ENCODE data around the gene DVL1. TPM values are rescaled to one million over a fixed set of nuclear protein-coding genes. Genes with fewer than 3 reads are reported as not detected.

DVL1 gene
- total RNA-seq, 2 donors from 2014 or later, result 49.9 to 71.3 TPM

- intact Hi-C loops (cut with DNase I), result no loop called here
- Histone ChIP-seq H3K27ac (peak overlapping the region; percentile 81), H3K4me3 (peak overlapping the region; percentile 80), H3K27me3 (no peaks in the 10 kb centered on the region), H3K9ac (ENCODE audit: low read depth in 2 of 2, low read length in 2 of 2) (peak overlapping the region; percentile 65 to 90), H3K36me3 (no peaks in the 10 kb centered on the region), H3K4me1 (peaks cover 30% of the 10 kb centered on the region), H3K9me3 (no peaks in the 10 kb centered on the region)
- TF ChIP-seq CTCF (IDR thresholded peaks at IDR 0.05), result no peak
- DNase-seq, result peak; percentile 92
Observed at GRCh38 chr1:1305300-1306069, 43.7 kb downstream of the DVL1 start.

GRCh38 chr1:1304331-1305299, 44.6 kb downstream of the DVL1 start:
- Histone ChIP-seq H3K4me3 (peak overlapping the region; percentile 80), H3K9me3 (no peaks in the 10 kb centered on the region), H3K36me3 (no peaks in the 10 kb centered on the region), H3K4me1 (peaks cover 29% of the 10 kb centered on the region), H3K9ac (ENCODE audit: low read depth in 2 of 2, low read length in 2 of 2) (peak overlapping the region; percentile 65 to 90), H3K27me3 (no peaks in the 10 kb centered on the region), H3K27ac (peak overlapping the region; percentile 81)
- peak; percentile 85 for DNase-seq
- intact Hi-C loops (cut with DNase I), result no loop called here
- no peak for TF ChIP-seq CTCF (IDR thresholded peaks at IDR 0.05)

GRCh38 chr1:1303736-1304135, 45.5 kb downstream of the DVL1 start:
- H3K9me3 ChIP-seq, result no peaks in the 10 kb centered on the region
- no peak overlapping the region for H3K4me3 ChIP-seq
- intact Hi-C loops (cut with DNase I), result no loop called here
- peaks cover 26% of the 10 kb centered on the region for H3K4me1 ChIP-seq
- H3K36me3 ChIP-seq, result no peaks in the 10 kb centered on the region
- no peak overlapping the region for H3K27ac ChIP-seq
- DNase-seq, result no peak
- H3K9ac ChIP-seq (ENCODE audit: low read depth in 2 of 2, low read length in 2 of 2), result no peak overlapping the region
- no peaks in the 10 kb centered on the region for H3K27me3 ChIP-seq
- no peak for TF ChIP-seq CTCF (IDR thresholded peaks at IDR 0.05)

- H3K9me3 ChIP-seq, result no peaks in the 10 kb centered on the region
- H3K27me3 ChIP-seq, result no peaks in the 10 kb centered on the region
- no peak for DNase-seq
- no peaks in the 10 kb centered on the region for H3K36me3 ChIP-seq
- intact Hi-C loops (cut with DNase I), result no loop called here
- TF ChIP-seq CTCF (IDR thresholded peaks at IDR 0.05), result no peak
- no peak overlapping the region for H3K4me3 ChIP-seq
- no peak overlapping the region for H3K27ac ChIP-seq
- H3K9ac ChIP-seq (ENCODE audit: low read depth in 2 of 2, low read length in 2 of 2), result no peak overlapping the region
- H3K4me1 ChIP-seq, result peaks cover 26% of the 10 kb centered on the region
Observed at GRCh38 chr1:1302951-1303509, 46.2 kb downstream of the DVL1 start.

GRCh38 chr1:1302006-1302430, 47.2 kb downstream of the DVL1 start:
- Histone ChIP-seq H3K4me3 (no peak overlapping the region), H3K9me3 (no peaks in the 10 kb centered on the region), H3K27ac (no peak overlapping the region), H3K27me3 (no peaks in the 10 kb centered on the region), H3K36me3 (no peaks in the 10 kb centered on the region), H3K4me1 (peaks cover 26% of the 10 kb centered on the region), H3K9ac (ENCODE audit: low read depth in 2 of 2, low read length in 2 of 2) (no peak overlapping the region)
- DNase-seq, result no peak
- TF ChIP-seq CTCF (IDR thresholded peaks at IDR 0.05), result peak; percentile 23
- intact Hi-C loops (cut with DNase I), result no loop called here

Data from colonic mucosa (tissue), 4 donors.